K562 (cell line): ENCODE data around the gene PAX5. TPM values are rescaled to one million over a fixed set of nuclear protein-coding genes. Genes with fewer than 3 reads are reported as not detected.

Source experiments
- ATAC-seq: fragments of 200-7000 bp; cut with Tn5 transposase; 3 replicates; pipeline ENCODE4 v1.9.1; 2020; ENCODE audit warnings: moderate library complexity
- BruUV-seq: library from RNA; stranded (reverse); fragments of 400-500 nt; replicated peaks from 2 replicates; lab custom pipeline; 2021; lab: Mats Ljungman, UMichigan
- CTCF ChIA-PET: fragments of 300-600 bp; formaldehyde crosslinking; extraction: SDS; loops from one replicate; lab custom pipeline; 2021; ENCODE audit warnings: low intra/inter-chr PET ratio; lab: Yijun Ruan, JAX
- POLR2A ChIA-PET: fragments of 300-600, 350-650 bp; sonication (Branson Sonifier 250); formaldehyde crosslinking; extraction: SDS; loops from one replicate; lab custom pipeline; 2021; ENCODE audit warnings: antibody characterized with exemption, inconsistent platforms; lab: Yijun Ruan, JAX
- DNase-seq, 4 experiments: peaks; one replicate each; pipeline versions ENCODE4 v3.0.0 to v3.0.0-alpha.2; 2011 to 2018; ENCODE audit warnings: low spot score in 3 of 4, mixed read lengths in 3 of 4; ENCODE audit errors: extremely low read depth in 1 of 4
- FAIRE-seq: peaks from 2 replicates; lab custom pipeline; 2011; peaks lifted over from hg19 to GRCh38; lab: Jason Lieb, UNC
- H2AFZ ChIP-seq: 2 replicates; pipeline ENCODE4 v1.6.0; 2011; ENCODE audit warnings: low read depth, low read length, control low read depth, inconsistent platforms
- H3K27ac ChIP-seq: fragments of 200-600 bp; 3 replicates; pipeline ENCODE4 v1.8.0; 2011; ENCODE audit warnings: low read depth, mild to moderate bottlenecking, control low read depth, inconsistent platforms, low read length, moderate library complexity, mixed read lengths; ENCODE audit errors: extremely low read depth
- H3K27me3 ChIP-seq, 2 experiments: fragments of 300-600 bp in 1 of 2; 2 replicates in 1 of 2; 3 replicates in 1 of 2; pipeline versions ENCODE4 v1.6.0 to v1.8.0; 2011; ENCODE audit warnings: inconsistent platforms in 2 of 2, low read length in 2 of 2, mild to moderate bottlenecking in 1 of 2, mixed read lengths in 1 of 2, moderate library complexity in 1 of 2; ENCODE audit not compliant: control insufficient read depth in 2 of 2, insufficient read depth in 2 of 2
- H3K36me3 ChIP-seq: fragments of 300-600 bp; 3 replicates; pipeline ENCODE4 v1.8.0; 2011; ENCODE audit warnings: mild to moderate bottlenecking, low read length, inconsistent platforms; ENCODE audit not compliant: control insufficient read depth, insufficient read depth
- H3K4me1 ChIP-seq, 2 experiments: fragments of 200-600 bp in 1 of 2; replicated peaks in 1 of 2; 2 replicates in 1 of 2; 3 replicates in 1 of 2; pipeline versions ENCODE4 v1.5.1 to v1.8.0; 2011; ENCODE audit warnings: inconsistent platforms in 2 of 2, low read length in 2 of 2, mild to moderate bottlenecking in 1 of 2, mixed read lengths in 1 of 2, moderate library complexity in 1 of 2; ENCODE audit not compliant: control insufficient read depth in 2 of 2, insufficient read depth in 2 of 2
- H3K4me2 ChIP-seq: 2 replicates; pipeline ENCODE4 v1.6.1; 2011; ENCODE audit warnings: low read length, control low read depth, inconsistent platforms, mixed read lengths; ENCODE audit not compliant: insufficient read depth
- H3K4me3 ChIP-seq: fragments of 200-600 bp; sonication (generic), shearing (Covaris generic); 2 replicates; pipeline ENCODE4 v1.5.1; 2016; ENCODE audit warnings: control low read depth, inconsistent platforms
- H3K79me2 ChIP-seq: fragments of 200-600 bp; 3 replicates; pipeline ENCODE4 v1.8.0; 2011; ENCODE audit warnings: low read length, inconsistent platforms; ENCODE audit not compliant: control insufficient read depth, insufficient read depth
- H3K9ac ChIP-seq, 2 experiments: 2 replicates each; pipeline versions ENCODE4 v1.6.0 to v1.6.1; 2011; ENCODE audit warnings: low read depth in 2 of 2, low read length in 2 of 2, control low read depth in 1 of 2, inconsistent platforms in 1 of 2, mild to moderate bottlenecking in 1 of 2, mixed read lengths in 1 of 2; ENCODE audit not compliant: insufficient read depth in 1 of 2
- H3K9me1 ChIP-seq: one replicate; pipeline ENCODE4 v1.6.0; 2011; ENCODE audit warnings: inconsistent platforms, mild to moderate bottlenecking, low read length, moderate library complexity; ENCODE audit not compliant: control insufficient read depth, insufficient read depth
- H3K9me3 ChIP-seq: replicated peaks from 2 replicates; pipeline ENCODE4 v1.5.1; 2011; ENCODE audit warnings: low read depth, low read length, inconsistent platforms; ENCODE audit not compliant: control insufficient read depth, insufficient read depth
- H4K20me1 ChIP-seq: replicated peaks from 2 replicates; pipeline ENCODE4 v1.6.1; 2011; ENCODE audit warnings: low read length, inconsistent platforms, mixed read lengths; ENCODE audit not compliant: control insufficient read depth, insufficient read depth
- CBX2 ChIP-seq: fragments of 200-600 bp; sonication (generic); IDR thresholded peaks from one replicate; pipeline ENCODE4 v1.6.1; 2012; ENCODE audit warnings: mild to moderate bottlenecking, low read length, inconsistent platforms; ENCODE audit not compliant: insufficient read depth, poor library complexity, severe bottlenecking
- E2F3 ChIP-seq: fragments of 250-450 bp; sonication (Bioruptor Pico); IDR thresholded peaks from 2 replicates; pipeline ENCODE4 v1.4.0; 2020; ENCODE audit warnings: mild to moderate bottlenecking
- MECOM ChIP-seq: fragments of 250-450 bp; sonication (Bioruptor Pico); IDR thresholded peaks from 2 replicates; pipeline ENCODE4 v1.8.0; 2022; ENCODE audit warnings: inconsistent platforms
- PPARD ChIP-seq: fragments of 250-450 bp; sonication (Bioruptor Pico); IDR thresholded peaks from 2 replicates; pipeline ENCODE4 v1.8.0; 2022; ENCODE audit warnings: inconsistent platforms, mild to moderate bottlenecking, moderate library complexity
- SMAD3 ChIP-seq: fragments of 450-650 bp; formaldehyde crosslinking; conservative IDR thresholded peaks from 2 replicates; pipeline ENCODE4 v1.4.0; 2020; ENCODE audit warnings: mild to moderate bottlenecking
- WGBS: fragments of 100-300 bp; shearing (Covaris generic); methylation state at CpG from one replicate; pipeline ENCODE4 v1.1.6; 2016; ENCODE audit warnings: low coverage, mixed read lengths; ENCODE audit not compliant: insufficient coverage; ENCODE audit errors: missing lambda C conversion rate; 5-methylcytosine and 5-hydroxymethylcytosine counted together
- in situ Hi-C: fragments of 300-500 bp; cut with MboI; formaldehyde crosslinking; loops from 4 replicates; pipeline ENCODE4 v1.15.0; 2018; ENCODE audit warnings: inconsistent platforms, mixed read lengths
- intact Hi-C: fragments of 100-400 bp; cut with micrococcal nuclease; formaldehyde crosslinking; loops from 2 replicates; pipeline ENCODE4 v1.14.2; 2022
- polyA plus RNA-seq, 8 experiments: library from polyadenylated mRNA; depleted of rRNA in 4 of 8; stranded (reverse) in 5 of 8; unstranded in 3 of 8; fragments of >200 nt; fragmentation: Nextera tagmentation in 2 of 8; fragmentation: Illumina TruSeq in 1 of 8; extraction: Ambion mirVana in 2 of 8; extraction: Trizol in 1 of 8; gene quantifications; 2 replicates each; pipeline versions ENCODE4 v1.2.1 to v1.2.3, GENCODE V29; 2011 to 2014; ENCODE audit warnings: inconsistent platforms in 1 of 8, missing spikeins in 1 of 8
- total RNA-seq, 7 experiments: library from RNA; depleted of rRNA in 6 of 7; stranded (reverse); fragments of >200 nt in 6 of 7; fragmentation: Illumina TruSeq in 2 of 7; extraction: Trizol in 2 of 7; gene quantifications; 2 replicates each; pipeline versions ENCODE4 v1.2.1 to v1.2.3, GENCODE V29; 2011 to 2021; ENCODE audit warnings: low replicate concordance in 1 of 7

Gene PAX5
- total and polyA plus RNA-seq, 9 of the 15 experiments (the other 6 are each of a cell fraction or from before 2014, with no cell fraction given): 0.03 to 0.09 TPM; not detected in 7

- intact Hi-C loops: no loop called here
- POLR2A ChIA-PET: no interaction called here
- Histone ChIP-seq H3K9ac (no peak overlapping the region), H3K4me3 (no peak overlapping the region)
- TF ChIP-seq CBX2 (peak; percentile 19), SMAD3 (CRISPR knock-in tag) (no peak), PPARD (CRISPR knock-in tag) (no peak), MECOM (no peak), E2F3 (CRISPR knock-in tag) (no peak)
- TF ChIP-seq, all 486 proteins: peak for 1
- Histone ChIP-seq H3K9me3 (no peaks in the 10 kb centered on the region), H4K20me1 (0 out of 2 replicates have a peak, but pooled peaks cover 6% of the 10 kb centered on the region), H3K36me3 (no peaks in the 10 kb centered on the region), H3K4me1 (peaks cover 0 to 32% of the 10 kb centered on the region in 2 experiments; a peak in 2 of 5 replicates), H3K79me2 (no peaks in the 10 kb centered on the region), H3K9me1 (no peaks in the 10 kb centered on the region), H2AFZ (no peak overlapping the region), H3K4me2 (no peak overlapping the region), H3K27me3 (peaks cover 12 to 60% of the 10 kb centered on the region in 2 experiments; a peak in 3 of 5 replicates), H3K27ac (no peak overlapping the region)
- ATAC-seq: no peak
- no peak for FAIRE-seq
- 46% methylated on average over 8 of the region's 40 CpGs for WGBS
- in situ Hi-C loops: no loop called here
- no peak for DNase-seq
- BruUV-seq: no TSS peak
- CTCF ChIA-PET: no interaction called here
These were observed 2.3 kb upstream of the PAX5 start for GRCh38 chr9:37036371-37036775.
